ENCODE data around the gene REXO2.

REXO2 gene

GRCh38 chr11:114439229-114440120 is at the start of gene REXO2:
REXO2 (plus strand) TSS chr11:114439467; CDS start chr11:114439529, 62 bp downstream.
- H3K27ac ChIP-seq = peak within 1 kb of the TSS; percentile 52
- 0 out of 2 replicates have a peak, but pooled peaks have one; percentile 20 for TF ChIP-seq CTCF (IDR thresholded peaks at IDR 0.05)
- no peak for TF ChIP-seq ZFX (IDR thresholded peaks at IDR 0.05; ENCODE audit: borderline replicate concordance)

GRCh38 chr11:114392735-114393667 is 46.3 kb upstream of the REXO2 start:
- no peak overlapping the region for H3K27ac ChIP-seq
- TF ChIP-seq CTCF (IDR thresholded peaks at IDR 0.05) (no peak), ZFX (IDR thresholded peaks at IDR 0.05; ENCODE audit: borderline replicate concordance) (no peak)

GRCh38 chr11:114395736-114396135 is 43.5 kb upstream of the REXO2 start:
- peak; percentile 39 for TF ChIP-seq CTCF (IDR thresholded peaks at IDR 0.05)
- no peak for TF ChIP-seq ZFX (IDR thresholded peaks at IDR 0.05; ENCODE audit: borderline replicate concordance)
- no peak overlapping the region for H3K27ac ChIP-seq

- H3K27ac ChIP-seq = no peak overlapping the region
- TF ChIP-seq ZFX (IDR thresholded peaks at IDR 0.05; ENCODE audit: borderline replicate concordance) (no peak), CTCF (IDR thresholded peaks at IDR 0.05) (no peak)
These were observed 42.4 kb upstream of the REXO2 start for GRCh38 chr11:114396916-114397315.

GRCh38 chr11:114397349-114397982 is 41.8 kb upstream of the REXO2 start:
- TF ChIP-seq ZFX (IDR thresholded peaks at IDR 0.05; ENCODE audit: borderline replicate concordance) = no peak
- no peak for TF ChIP-seq CTCF (IDR thresholded peaks at IDR 0.05)
- H3K27ac ChIP-seq = no peak overlapping the region

- TF ChIP-seq ZFX (IDR thresholded peaks at IDR 0.05; ENCODE audit: borderline replicate concordance) (no peak), CTCF (IDR thresholded peaks at IDR 0.05) (no peak)
- no peak overlapping the region for H3K27ac ChIP-seq
These were observed 40.9 kb upstream of the REXO2 start for GRCh38 chr11:114398303-114398920.

All from 22Rv1 (cell line).